Measurements from ENCODE around the gene NCAM1. TPM values are rescaled to one million over a fixed set of nuclear protein-coding genes. Genes with fewer than 3 reads are reported as not detected.

The NCAM1 gene
- total RNA-seq, 1 donor from 2014 or later: not detected

DNA sequence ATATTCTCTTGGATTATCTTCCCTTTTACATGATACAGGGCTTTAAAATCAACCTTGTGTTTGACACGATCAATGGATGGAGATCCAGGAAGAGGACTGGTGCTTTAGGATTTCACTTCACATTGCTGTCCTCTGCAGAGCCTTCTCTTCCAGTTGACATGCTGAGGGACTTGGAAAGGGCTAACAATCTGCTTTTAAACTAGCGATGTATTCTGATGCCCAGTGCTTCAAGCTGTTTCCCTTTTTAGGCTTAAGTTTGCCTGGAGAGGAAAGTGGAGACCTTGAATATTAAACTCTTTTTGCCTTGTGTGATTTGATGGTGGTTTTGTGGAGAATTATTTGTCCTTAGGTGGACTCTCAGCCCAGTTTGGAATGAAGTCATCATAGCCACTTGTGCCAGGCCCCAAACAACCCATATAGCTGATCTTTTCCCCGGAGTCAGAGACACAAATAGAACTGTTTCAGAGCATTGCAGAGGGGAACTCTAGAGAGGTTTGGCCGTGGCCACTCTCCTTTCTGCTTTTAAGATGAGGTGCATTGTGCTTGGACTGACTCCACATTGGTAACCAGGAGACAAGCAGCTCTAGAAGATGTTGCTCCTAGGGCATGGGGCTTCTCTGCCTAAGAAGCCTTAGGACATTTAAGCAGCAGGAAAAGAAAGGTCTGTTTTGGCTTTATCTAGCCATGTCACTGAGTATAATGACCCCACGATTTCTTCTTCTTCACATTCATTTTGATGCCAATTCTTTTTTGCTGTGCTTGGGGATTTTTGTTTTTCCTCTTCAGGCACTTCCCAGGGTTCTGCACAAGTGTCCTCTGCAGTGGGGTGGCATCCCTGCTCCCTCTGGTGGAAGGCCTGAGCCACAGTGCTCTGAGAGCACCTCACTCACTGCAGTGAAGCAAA lies 152.8 kb downstream of the NCAM1 start:
- DNase-seq (ENCODE audit: low spot score): no peak
- Mint-ChIP-seq H3K27me3 (ENCODE audit: insufficient read depth) (peaks cover 3% of the 10 kb centered on the region), H3K36me3 (ENCODE audit: low read depth) (no peaks in the 10 kb centered on the region), H3K4me1 (ENCODE audit: low read depth) (no peaks in the 10 kb centered on the region), H3K27ac (no peak overlapping the region), H3K4me3 (no peak overlapping the region), H3K9me3 (no peaks in the 10 kb centered on the region)
- intact Hi-C loops (cut with micrococcal nuclease): loop anchor here (2.0 to 5.0 kb wide), 2 partner anchors 315 to 897 kb away; no protein-coding TSS in a partner anchor

DNA sequence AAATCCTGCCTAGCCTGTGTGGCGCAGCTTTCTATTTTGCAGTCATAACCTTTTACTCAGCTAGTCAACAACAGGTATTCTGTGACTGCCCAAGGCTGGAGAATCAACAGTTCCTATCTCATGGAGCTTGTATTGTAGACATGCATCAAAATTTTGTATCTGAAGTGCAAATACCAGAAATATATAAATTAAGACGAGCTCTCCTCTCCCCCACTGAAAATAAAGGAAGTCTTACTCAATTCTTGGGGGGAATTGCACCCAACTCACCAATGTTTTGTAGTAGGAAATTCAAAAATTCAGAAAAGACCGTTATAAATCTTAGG lies 153.4 kb downstream of the NCAM1 start:
- Mint-ChIP-seq H3K36me3 (ENCODE audit: low read depth) (no peaks in the 10 kb centered on the region), H3K9me3 (no peaks in the 10 kb centered on the region), H3K27ac (no peak overlapping the region), H3K4me1 (ENCODE audit: low read depth) (no peaks in the 10 kb centered on the region), H3K27me3 (ENCODE audit: insufficient read depth) (peaks cover 6% of the 10 kb centered on the region), H3K4me3 (no peak overlapping the region)
- intact Hi-C loops (cut with micrococcal nuclease): loop anchor here (2.0 to 5.0 kb wide), 2 partner anchors 316 to 897 kb away; no protein-coding TSS in a partner anchor
- DNase-seq (ENCODE audit: low spot score): no peak

DNA sequence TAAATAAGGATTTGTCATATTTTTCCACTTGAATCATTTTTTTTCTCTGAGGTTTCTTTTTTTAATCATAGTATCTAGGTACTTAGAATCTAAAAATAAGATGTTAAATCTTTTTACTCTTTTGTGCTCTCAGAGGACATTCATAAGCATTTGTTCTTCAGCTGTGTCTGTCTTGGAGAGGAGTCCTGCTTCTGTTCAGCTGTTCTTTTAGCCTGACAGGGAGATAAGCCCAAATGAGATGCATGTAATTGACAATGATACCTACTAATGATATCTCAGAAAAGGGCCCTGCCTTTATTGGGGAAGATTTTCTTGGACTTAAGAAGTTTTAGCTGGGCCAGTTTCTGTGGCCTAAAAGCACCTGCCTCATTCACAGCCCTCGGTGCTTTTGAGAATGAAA lies 156.9 kb downstream of the NCAM1 start:
- H3K4me3 Mint-ChIP-seq: no peak overlapping the region
- no peaks in the 10 kb centered on the region for H3K4me1 Mint-ChIP-seq (ENCODE audit: low read depth)
- no peak overlapping the region for H3K27ac Mint-ChIP-seq
- H3K27me3 Mint-ChIP-seq (ENCODE audit: insufficient read depth): peaks cover 9% of the 10 kb centered on the region
- DNase-seq (ENCODE audit: low spot score): no peak
- H3K9me3 Mint-ChIP-seq: no peaks in the 10 kb centered on the region
- no peaks in the 10 kb centered on the region for H3K36me3 Mint-ChIP-seq (ENCODE audit: low read depth)
- intact Hi-C loops (cut with micrococcal nuclease): no loop called here

DNA sequence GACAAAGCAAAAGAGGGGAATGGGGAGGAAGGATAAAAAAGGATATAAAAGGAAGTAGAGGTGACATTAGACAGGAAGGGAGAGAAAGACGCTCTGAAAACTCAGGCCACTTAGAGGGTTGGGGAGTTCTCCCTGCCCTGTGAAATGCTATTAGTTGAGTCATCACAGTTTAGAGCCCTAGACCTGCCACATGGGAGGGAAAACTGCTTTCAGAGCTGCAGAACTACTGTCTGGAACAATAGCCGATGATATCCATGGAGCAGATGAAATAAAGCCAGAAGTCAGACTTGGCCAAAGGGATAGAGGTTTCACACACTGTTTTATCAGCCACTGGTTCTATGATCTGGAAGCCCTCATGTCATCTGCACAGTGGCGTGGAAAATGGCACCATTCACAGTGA lies 157.9 kb downstream of the NCAM1 start:
- no peaks in the 10 kb centered on the region for H3K4me1 Mint-ChIP-seq (ENCODE audit: low read depth)
- H3K27me3 Mint-ChIP-seq (ENCODE audit: insufficient read depth): peaks cover 9% of the 10 kb centered on the region
- intact Hi-C loops (cut with micrococcal nuclease): no loop called here

DNA sequence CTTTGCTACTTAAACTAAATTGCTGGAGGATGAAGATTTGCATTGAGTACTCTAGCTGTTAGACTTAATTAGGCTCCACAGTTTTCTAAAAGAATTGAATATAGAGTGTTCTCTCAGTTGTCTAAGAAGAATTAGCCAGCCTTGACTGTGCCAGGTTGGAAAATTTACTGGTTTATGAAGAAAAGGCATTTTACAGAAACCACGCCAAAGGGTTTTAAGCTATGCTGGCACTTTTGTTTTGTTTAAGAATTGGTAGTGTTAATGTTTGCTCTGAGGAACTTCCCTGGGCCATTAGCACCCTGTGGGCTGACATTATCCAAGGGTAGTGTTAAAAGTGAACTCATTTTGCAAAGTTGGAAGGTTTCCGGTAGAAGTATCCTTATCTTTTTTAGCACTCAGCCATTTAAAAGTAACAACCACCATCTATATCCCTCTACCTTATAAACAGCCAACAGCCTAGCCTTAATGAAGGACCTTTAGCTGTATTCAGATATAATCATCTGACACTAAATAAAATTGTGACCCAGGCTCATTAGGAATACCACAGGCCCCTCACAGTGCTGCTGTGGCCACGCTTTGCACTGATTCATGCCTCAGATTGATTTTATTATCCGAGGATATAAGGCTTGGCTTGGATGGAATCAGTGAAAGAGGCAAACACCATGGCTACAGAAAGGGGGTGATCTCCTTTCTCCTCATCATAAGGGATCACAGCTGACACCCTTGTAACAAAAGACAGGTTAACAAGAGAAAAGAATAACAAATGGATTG lies 158.9 kb downstream of the NCAM1 start:
- H3K27me3 Mint-ChIP-seq (ENCODE audit: insufficient read depth): peaks cover 9% of the 10 kb centered on the region
- H3K4me1 Mint-ChIP-seq (ENCODE audit: low read depth): no peaks in the 10 kb centered on the region
- H3K4me3 Mint-ChIP-seq: no peak overlapping the region
- no peaks in the 10 kb centered on the region for H3K36me3 Mint-ChIP-seq (ENCODE audit: low read depth)
- DNase-seq (ENCODE audit: low spot score): no peak
- H3K9me3 Mint-ChIP-seq: no peaks in the 10 kb centered on the region
- H3K27ac Mint-ChIP-seq: no peak overlapping the region
- intact Hi-C loops (cut with micrococcal nuclease): no loop called here

More for the DNA sequence above, 157.9 kb downstream of the NCAM1 start:
- H3K4me3 Mint-ChIP-seq: no peak overlapping the region
- H3K36me3 Mint-ChIP-seq (ENCODE audit: low read depth): no peaks in the 10 kb centered on the region
- no peak overlapping the region for H3K27ac Mint-ChIP-seq
- DNase-seq (ENCODE audit: low spot score): no peak
- H3K9me3 Mint-ChIP-seq: no peaks in the 10 kb centered on the region

DNA sequence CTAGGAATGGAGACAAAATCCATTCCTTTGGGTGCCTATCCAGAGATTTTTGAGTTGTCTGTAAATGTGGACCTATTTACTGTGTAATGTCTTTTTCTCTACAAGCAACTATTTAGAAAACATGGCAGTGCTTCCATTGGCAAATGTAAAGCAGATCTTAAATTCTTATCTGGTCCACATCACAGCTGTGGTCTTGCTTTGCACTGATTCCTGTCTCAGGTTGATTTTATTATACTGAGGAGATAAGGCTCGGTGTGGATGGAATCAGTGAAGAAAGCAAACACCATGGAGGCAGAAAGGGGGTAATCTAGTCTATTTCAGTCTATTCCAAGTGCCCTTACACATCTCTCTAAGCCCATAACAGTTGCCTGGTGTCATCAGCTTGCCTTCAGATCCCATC lies 160.5 kb downstream of the NCAM1 start:
- DNase-seq (ENCODE audit: low spot score): no peak
- peaks cover 9% of the 10 kb centered on the region for H3K27me3 Mint-ChIP-seq (ENCODE audit: insufficient read depth)
- no peaks in the 10 kb centered on the region for H3K9me3 Mint-ChIP-seq
- intact Hi-C loops (cut with micrococcal nuclease): no loop called here
- no peak overlapping the region for H3K4me3 Mint-ChIP-seq
- H3K4me1 Mint-ChIP-seq (ENCODE audit: low read depth): no peaks in the 10 kb centered on the region
- no peak overlapping the region for H3K27ac Mint-ChIP-seq
- no peaks in the 10 kb centered on the region for H3K36me3 Mint-ChIP-seq (ENCODE audit: low read depth)

DNA sequence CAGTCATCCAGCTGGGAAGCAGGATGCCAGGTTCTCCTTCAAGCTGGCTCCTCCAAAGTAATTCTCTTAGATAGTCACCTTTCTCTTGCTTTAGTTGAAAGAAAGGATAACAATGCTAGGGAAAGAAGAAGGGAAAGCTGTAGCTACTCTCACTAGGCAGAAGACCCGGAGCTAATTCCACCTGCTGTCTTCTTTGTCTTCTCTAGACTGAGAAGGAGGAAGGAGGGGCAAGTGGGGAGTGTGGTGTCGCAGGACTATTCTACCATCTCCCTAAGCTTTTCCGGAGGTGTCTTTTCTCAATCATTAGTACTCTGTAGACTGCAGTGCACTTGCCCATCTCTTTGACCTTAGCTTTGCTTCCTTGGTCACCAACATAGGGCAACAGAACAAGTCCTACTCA lies 162.8 kb downstream of the NCAM1 start:
- Mint-ChIP-seq H3K4me1 (ENCODE audit: low read depth) (no peaks in the 10 kb centered on the region), H3K9me3 (no peaks in the 10 kb centered on the region), H3K27ac (no peak overlapping the region), H3K4me3 (no peak overlapping the region), H3K27me3 (ENCODE audit: insufficient read depth) (peaks cover 7% of the 10 kb centered on the region), H3K36me3 (ENCODE audit: low read depth) (no peaks in the 10 kb centered on the region)
- intact Hi-C loops (cut with micrococcal nuclease): no loop called here
- no peak for DNase-seq (ENCODE audit: low spot score)

DNA sequence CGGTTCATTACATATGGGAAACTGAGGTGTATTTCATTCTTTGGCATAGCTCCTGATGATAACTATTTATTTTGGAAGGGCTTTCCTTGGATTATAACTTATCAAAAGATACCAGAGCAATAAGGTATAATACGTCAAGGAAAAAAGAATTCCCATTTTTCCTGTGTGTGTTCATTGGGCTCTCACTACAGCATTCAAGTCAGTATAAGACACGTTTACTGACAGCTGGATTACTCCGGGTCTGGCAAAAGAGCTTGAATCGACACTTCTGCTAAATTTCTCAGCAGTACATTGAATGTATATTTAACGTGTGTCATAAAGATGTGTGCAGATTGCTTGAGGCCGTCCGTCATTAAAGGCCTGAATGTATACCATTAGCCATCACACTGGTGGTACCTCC lies 163.4 kb downstream of the NCAM1 start:
- intact Hi-C loops (cut with micrococcal nuclease): no loop called here
- DNase-seq (ENCODE audit: low spot score): no peak
- no peak overlapping the region for H3K4me3 Mint-ChIP-seq
- no peaks in the 10 kb centered on the region for H3K4me1 Mint-ChIP-seq (ENCODE audit: low read depth)
- H3K36me3 Mint-ChIP-seq (ENCODE audit: low read depth): no peaks in the 10 kb centered on the region
- H3K9me3 Mint-ChIP-seq: no peaks in the 10 kb centered on the region
- no peak overlapping the region for H3K27ac Mint-ChIP-seq
- H3K27me3 Mint-ChIP-seq (ENCODE audit: insufficient read depth): peaks cover 3% of the 10 kb centered on the region

DNA sequence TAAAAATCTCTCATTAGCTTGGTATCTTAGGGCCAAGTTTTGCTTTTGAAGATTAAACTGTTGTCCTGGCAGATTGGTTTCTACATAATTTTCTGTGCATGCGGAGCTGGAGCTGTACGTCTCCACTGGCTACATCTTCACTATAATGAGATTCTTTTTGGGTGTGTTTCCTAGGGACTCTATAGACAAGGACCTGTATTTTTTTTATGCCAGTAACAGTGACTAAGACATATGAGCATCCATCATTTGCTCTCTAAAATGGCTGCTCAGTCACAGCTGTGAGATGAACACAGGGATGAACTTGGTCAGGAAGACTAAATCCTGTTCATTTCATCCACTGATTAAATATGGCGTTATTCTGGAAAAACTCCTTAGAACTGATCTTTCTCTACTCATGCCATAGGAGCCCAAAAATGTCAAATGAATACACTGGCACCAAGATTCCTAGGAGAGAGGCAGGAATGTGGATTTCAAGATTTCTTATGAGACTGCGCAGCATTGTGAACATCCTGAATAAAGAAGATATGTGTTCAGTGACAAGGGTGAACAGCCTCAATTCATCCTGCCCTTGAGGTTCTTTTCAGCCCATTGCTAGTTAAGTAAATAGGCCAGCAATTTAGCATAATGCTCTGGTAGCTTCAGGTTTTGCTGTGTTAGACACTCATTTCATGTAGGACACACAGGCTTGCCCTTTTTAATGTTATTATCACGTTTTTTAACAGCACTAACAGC lies 168.2 kb downstream of the NCAM1 start:
- no peak for DNase-seq (ENCODE audit: low spot score)
- intact Hi-C loops (cut with micrococcal nuclease): no loop called here
- H3K36me3 Mint-ChIP-seq (ENCODE audit: low read depth): no peaks in the 10 kb centered on the region
- no peaks in the 10 kb centered on the region for H3K4me1 Mint-ChIP-seq (ENCODE audit: low read depth)
- H3K27ac Mint-ChIP-seq: no peak overlapping the region
- H3K27me3 Mint-ChIP-seq (ENCODE audit: insufficient read depth): peaks cover 3% of the 10 kb centered on the region
- no peak overlapping the region for H3K4me3 Mint-ChIP-seq
- H3K9me3 Mint-ChIP-seq: no peaks in the 10 kb centered on the region

DNA sequence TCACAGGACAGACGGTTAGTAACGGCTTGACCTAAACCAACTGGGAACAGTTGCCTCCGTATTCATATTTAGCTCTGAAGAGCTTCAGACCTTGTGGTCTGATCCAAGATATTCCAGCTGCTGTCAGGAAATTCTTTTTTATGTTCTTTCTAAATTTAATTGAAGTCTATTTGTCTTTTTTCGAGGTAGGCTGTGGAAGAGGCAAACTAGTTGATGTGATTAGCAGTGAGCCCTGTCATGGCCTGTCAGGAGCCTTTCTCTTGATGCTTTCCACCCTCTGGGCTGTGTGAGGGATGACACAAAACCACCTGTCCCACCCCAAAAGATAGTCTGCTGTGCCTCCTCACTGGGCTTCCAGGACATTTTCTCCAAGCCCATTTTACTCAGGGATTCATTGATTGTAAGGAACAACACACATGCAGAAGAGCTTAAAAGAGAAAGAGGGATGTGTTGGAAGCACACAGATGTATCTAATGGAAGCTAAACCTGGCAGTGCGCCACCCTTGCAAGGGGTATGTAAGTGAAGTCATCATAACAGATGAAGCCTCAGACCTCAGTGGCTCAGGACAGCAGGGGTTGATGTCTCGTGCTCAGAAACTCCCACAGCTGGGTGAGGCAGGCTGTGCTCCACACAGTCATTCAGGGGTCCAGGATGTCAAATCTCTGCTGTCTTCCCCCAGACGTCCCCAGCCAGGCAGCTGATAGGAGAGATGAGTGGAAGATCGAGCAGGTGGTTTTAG lies 170.0 kb downstream of the NCAM1 start:
- Mint-ChIP-seq H3K9me3 (no peaks in the 10 kb centered on the region), H3K27ac (no peak overlapping the region), H3K4me3 (no peak overlapping the region), H3K27me3 (ENCODE audit: insufficient read depth) (peaks cover 3% of the 10 kb centered on the region), H3K36me3 (ENCODE audit: low read depth) (no peaks in the 10 kb centered on the region), H3K4me1 (ENCODE audit: low read depth) (no peaks in the 10 kb centered on the region)
- no peak for DNase-seq (ENCODE audit: low spot score)
- intact Hi-C loops (cut with micrococcal nuclease): no loop called here

DNA sequence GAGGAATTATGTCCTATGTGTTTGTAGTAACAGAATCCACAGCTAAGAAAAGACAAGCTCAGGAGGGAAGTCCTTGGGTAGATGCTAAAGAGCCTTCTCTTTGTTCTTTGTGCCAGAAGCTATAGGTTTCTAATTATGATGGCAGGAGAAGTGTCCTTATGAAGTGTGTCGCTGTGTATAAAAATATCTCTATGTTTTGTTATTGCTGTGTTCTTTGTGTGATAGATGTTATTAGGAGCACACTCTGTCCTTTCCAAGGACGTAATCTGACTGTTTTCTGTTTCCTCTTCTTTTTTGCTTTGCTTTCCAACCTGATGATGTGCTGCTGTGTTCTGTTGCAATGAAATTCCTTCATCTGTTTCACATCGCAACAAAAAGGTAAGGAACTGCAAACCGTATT lies 171.9 kb downstream of the NCAM1 start:
- DNase-seq (ENCODE audit: low spot score): no peak
- Mint-ChIP-seq H3K9me3 (no peaks in the 10 kb centered on the region), H3K27ac (no peak overlapping the region), H3K4me3 (no peak overlapping the region), H3K36me3 (ENCODE audit: low read depth) (no peaks in the 10 kb centered on the region), H3K4me1 (ENCODE audit: low read depth) (no peaks in the 10 kb centered on the region), H3K27me3 (ENCODE audit: insufficient read depth) (peaks cover 9% of the 10 kb centered on the region)
- intact Hi-C loops (cut with micrococcal nuclease): no loop called here

DNA sequence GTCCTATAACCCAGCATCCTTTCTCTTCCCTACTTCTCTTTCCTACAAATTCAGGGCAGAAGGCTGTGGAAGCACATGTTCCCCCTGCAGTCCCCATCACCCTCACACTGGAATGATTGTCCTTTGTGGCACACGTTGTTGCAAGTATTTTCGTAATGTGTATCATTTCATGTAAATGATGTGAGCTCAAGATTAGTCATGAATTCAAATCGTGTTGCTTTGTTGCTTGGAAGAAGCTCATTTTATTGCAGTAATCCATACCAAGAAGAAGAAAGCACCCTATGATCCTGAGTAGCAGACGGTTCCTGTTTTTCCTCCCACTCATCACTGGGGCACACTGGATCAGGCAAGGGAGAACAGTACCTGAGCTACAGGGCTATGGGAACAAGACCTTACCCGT lies 173.4 kb downstream of the NCAM1 start:
- no peak overlapping the region for H3K4me3 Mint-ChIP-seq
- intact Hi-C loops (cut with micrococcal nuclease): no loop called here
- H3K36me3 Mint-ChIP-seq (ENCODE audit: low read depth): no peaks in the 10 kb centered on the region
- DNase-seq (ENCODE audit: low spot score): no peak
- peaks cover 17% of the 10 kb centered on the region for H3K27me3 Mint-ChIP-seq (ENCODE audit: insufficient read depth)
- no peaks in the 10 kb centered on the region for H3K4me1 Mint-ChIP-seq (ENCODE audit: low read depth)
- H3K9me3 Mint-ChIP-seq: no peaks in the 10 kb centered on the region
- no peak overlapping the region for H3K27ac Mint-ChIP-seq

All from activated T-helper 1 cell treated with anti-CD3 and anti-CD28 coated beads, Interleukin-12 subunit alpha, Interleukin-12 subunit beta, Interleukin-2, Interleukin-4 antibody, amounts not matched to agents 30 ng/mL and 10 ng/mL and 1 ng/mL, durations not matched to agents 14 hours and 24 hours and 36 hours (primary cell).